ENCODE results near the gene GLYATL3. TPM values are rescaled to one million over a fixed set of nuclear protein-coding genes. Genes with fewer than 3 reads are reported as not detected.

GLYATL3 gene
- total RNA-seq, 1 donor from 2014 or later = not detected

- Mint-ChIP-seq H3K27me3 (ENCODE audit: unreplicated experiment) (peaks cover 3% of the 10 kb centered on the region), H3K9me3 (ENCODE audit: unreplicated experiment) (no peaks in the 10 kb centered on the region), H3K4me1 (ENCODE audit: unreplicated experiment) (no peaks in the 10 kb centered on the region), H3K4me3 (ENCODE audit: unreplicated experiment) (no peak overlapping the region), H3K36me3 (ENCODE audit: unreplicated experiment) (no peaks in the 10 kb centered on the region), H3K27ac (ENCODE audit: unreplicated experiment) (no peak overlapping the region)
- TF ChIP-seq CTCF (IDR thresholded peaks at IDR 0.05) = no peak
- DNase-seq (ENCODE audit: extremely low spot score, unreplicated experiment) = no peak
These were observed 66.1 kb downstream of the GLYATL3 start for GRCh38 chr6:49565855-49566254.

GRCh38 chr6:49570474-49571079 lies 70.9 kb downstream of the GLYATL3 start:
- Mint-ChIP-seq H3K27me3 (ENCODE audit: unreplicated experiment) (peaks cover 3% of the 10 kb centered on the region), H3K36me3 (ENCODE audit: unreplicated experiment) (no peaks in the 10 kb centered on the region), H3K9me3 (ENCODE audit: unreplicated experiment) (no peaks in the 10 kb centered on the region), H3K4me1 (ENCODE audit: unreplicated experiment) (no peaks in the 10 kb centered on the region), H3K4me3 (ENCODE audit: unreplicated experiment) (no peak overlapping the region), H3K27ac (ENCODE audit: unreplicated experiment) (no peak overlapping the region)
- no peak for DNase-seq (ENCODE audit: extremely low spot score, unreplicated experiment)
- TF ChIP-seq CTCF (IDR thresholded peaks at IDR 0.05) = no peak

- Mint-ChIP-seq H3K4me3 (ENCODE audit: unreplicated experiment) (no peak overlapping the region), H3K27ac (ENCODE audit: unreplicated experiment) (no peak overlapping the region), H3K9me3 (ENCODE audit: unreplicated experiment) (no peaks in the 10 kb centered on the region), H3K4me1 (ENCODE audit: unreplicated experiment) (no peaks in the 10 kb centered on the region), H3K27me3 (ENCODE audit: unreplicated experiment) (peaks cover 3% of the 10 kb centered on the region), H3K36me3 (ENCODE audit: unreplicated experiment) (no peaks in the 10 kb centered on the region)
- no peak for DNase-seq (ENCODE audit: extremely low spot score, unreplicated experiment)
- TF ChIP-seq CTCF (IDR thresholded peaks at IDR 0.05) = no peak
These were observed 76.9 kb downstream of the GLYATL3 start for GRCh38 chr6:49576618-49577017.

Other genes with a start within 250 kb of the GLYATL3 start
- gene MMUT, start 36.7 kb upstream of the GLYATL3 start, total RNA-seq = 23.5 and 23.7 TPM in 2 replicates
- 3.9 and 4.6 TPM in 2 replicates for gene CENPQ, start 36.6 kb upstream of the GLYATL3 start, total RNA-seq
- not detected in 2 replicates for gene C6orf141, start 50.7 kb downstream of the GLYATL3 start, total RNA-seq
- gene RHAG, start 136.9 kb downstream of the GLYATL3 start, total RNA-seq = not detected in 2 replicates
- gene CRISP2, start 213.6 kb downstream of the GLYATL3 start, total RNA-seq = not detected in 2 replicates
- not detected in 2 replicates for gene CRISP3, start 244.5 kb downstream of the GLYATL3 start, total RNA-seq